K562 treated with DMSO at 1 percent for 48 hours (cell line): ENCODE data around the gene ZNF350. TPM values are rescaled to one million over a fixed set of nuclear protein-coding genes. Genes with fewer than 3 reads are reported as not detected.

Source experiments
- total RNA-seq: library from RNA; unstranded; fragments of 300-600 nt; gene quantifications from 2 replicates; pipeline ENCODE4 v1.2.3, GENCODE V29; 2022; ENCODE audit warnings: low replicate concordance; ENCODE audit errors: extremely low read depth

Gene ZNF350
- total RNA-seq = not detected in 2 replicates

DNA sequence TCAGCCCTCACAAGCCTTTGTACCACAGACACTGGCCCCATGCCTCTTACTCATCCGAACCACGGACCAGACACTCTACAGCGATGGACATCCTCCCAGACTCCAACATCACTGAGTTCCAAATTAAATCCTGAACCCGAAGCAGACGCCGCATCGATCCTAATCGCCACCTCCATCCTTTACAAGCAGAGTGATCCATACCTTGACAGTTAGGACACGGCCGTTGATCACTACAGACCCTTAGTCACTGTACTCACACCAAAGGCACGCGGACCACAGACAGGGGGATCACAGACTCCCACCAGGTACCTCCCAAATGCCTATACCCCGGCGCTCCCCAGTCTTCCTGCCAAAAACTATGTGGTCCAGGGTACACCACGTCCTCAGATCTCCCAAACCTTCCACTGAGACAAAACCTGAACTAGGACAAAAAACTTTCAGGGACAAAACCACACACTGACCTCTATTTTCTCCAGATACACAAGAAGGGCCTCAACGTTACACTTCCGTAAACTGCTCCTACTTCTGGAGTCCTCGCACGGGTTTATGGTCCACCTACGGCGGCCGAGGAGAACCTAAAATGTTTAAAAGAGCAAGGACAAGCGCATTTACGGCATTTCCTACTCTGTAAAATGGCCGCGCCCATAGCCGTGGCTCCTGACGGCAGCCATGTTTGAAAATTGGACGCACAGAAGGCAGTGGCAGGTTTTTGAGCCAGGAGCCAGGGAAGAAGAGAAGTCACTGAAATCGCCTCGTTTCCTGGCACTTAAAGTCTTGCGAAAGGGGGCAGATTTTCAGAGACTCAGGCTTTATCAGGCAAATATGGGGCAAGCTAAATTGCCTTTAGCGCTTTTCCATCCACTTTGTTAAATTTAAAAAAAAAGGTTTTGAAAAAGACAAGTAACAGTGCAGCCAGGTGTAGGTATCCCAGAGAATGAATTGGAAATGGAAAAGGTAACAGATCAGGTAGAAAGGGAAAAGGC is at the start of gene ZNF350:
Gene ZNF350 (minus strand): TSS at position 532 of the 983 bp plus-strand sequence. CDS start 12,480 bp downstream, outside the sequence.

DNA sequence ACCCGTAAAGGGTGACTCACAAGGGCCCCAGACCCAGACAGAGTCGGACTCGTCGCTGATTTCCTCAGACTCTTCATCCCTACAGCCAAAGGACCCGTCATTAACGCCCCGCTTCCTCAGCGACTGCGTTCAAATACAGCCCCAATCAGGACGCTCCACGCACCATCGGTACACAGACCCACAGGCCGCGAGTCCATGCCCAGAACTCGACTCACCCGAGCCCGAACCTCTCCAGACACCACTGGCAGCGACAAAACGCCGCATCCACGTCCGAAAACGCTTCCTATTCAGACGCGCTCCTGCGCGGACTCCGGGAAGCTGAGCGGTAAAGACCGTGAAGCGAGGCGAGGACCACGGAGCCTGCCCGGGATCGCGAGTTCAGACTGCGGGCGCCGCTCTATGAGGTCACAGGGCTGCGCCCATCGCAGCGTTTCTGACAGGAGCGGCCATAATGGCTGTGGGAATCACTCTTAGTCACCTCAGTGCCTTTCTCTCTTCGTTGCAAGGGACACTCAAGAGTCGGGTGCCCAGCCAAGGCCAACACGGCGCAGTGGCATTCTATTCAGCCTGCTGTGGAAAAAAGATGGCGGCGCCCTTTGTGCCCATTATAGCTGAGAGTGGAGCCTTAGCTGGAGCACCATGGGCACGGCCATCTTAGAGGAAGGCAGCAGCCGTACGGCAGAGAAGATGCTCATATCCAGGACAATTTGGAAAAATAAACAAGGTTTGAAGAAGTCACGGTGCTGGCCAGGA is 41.6 kb upstream of the ZNF350 start, which contains the start of gene ZNF614:
Gene ZNF614 (minus strand): TSS at position 353 of the 753 bp plus-strand sequence. CDS start 2,634 bp downstream, outside the sequence.

DNA sequence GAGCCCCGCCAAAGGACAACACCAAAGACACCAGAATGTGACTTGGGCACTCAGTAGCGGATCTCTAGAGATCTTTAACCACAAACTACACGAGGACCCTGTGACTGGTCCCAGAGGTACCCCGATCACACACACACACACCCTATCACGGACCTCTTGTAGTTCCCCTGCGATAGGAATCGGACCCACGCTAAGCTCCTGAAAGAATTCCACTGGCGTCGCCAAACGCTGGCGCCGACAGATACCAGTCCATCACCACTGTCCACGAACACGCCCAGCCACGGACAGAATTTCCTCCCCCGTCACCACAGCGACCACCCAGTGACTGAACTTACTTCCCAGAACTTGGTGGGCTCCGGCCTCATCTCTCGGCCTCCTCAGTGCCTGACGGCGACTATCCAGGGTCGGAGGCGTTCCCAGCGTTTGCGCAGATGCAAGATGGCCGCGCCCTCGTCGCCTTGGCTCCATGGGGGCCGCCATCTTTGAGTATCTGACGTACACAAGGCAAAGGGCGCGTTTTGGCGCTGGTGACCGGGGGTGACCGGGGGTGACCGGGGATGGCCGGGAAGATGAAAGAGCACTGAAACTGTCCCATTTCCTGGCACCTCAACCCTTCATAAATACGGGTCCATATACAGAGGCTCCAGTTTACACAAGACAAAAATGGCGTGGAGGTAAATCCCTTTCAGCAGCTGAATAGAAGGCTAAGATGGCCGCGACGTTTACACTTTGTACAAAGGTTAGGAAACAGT is 21.3 kb upstream of the ZNF350 start, which contains the start of gene ZNF615:
Gene ZNF615 (minus strand): TSS at position 406 of the 752 bp plus-strand sequence. CDS start 4,500 bp downstream, outside the sequence.

DNA sequence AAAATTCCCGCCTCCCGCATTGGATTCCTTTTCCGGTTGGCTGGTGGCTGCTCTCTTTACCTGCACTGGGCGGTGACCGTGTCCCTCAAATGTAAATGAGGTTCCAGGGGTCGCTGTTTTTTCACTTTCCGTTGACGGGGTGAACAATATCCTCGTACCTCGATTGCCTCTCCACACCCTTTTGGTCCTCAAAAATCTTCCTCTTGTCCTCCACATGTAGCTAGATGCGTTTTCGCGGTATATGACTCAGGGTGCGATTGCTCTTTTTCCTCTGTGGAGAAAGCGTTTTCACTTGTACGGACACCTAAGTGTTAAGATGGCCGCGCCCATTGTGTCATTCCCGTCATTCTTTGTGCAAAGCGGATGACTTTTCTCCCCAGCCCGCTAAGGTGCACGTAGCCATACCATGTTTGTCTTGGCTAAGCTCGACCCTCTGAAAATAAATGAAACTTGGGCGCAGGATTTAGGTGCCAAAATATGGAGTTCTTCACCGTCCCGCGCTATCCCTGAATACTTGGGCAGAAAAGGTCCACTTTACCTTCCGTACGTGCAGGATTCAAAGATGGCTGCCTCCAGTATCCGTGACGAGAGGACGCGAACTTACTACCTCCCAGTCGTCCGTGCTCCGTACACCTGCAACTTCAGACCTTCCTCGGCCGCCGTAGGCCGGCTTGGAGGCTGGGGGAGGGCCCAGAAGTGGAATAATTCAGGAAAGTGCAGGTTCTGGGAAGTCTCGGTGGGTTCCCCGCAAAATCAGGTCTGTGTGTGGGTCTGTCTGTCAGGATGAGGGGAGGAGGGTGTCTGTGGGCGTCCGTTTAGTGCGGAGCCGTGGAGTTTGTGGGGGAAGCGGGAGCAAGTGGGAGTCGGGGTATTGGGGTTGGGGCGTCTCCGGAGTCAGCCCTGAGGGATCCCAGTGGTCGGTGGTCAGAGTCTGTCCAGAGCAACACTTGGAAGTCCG is 59.6 kb downstream of the ZNF350 start, which contains the start of gene ZNF613:
Gene ZNF613 (plus strand): TSS at position 689 of the 958 bp plus-strand sequence. CDS start 8,749 bp downstream, outside the sequence.

Other genes starting within 250 kb of the ZNF350 start
- not detected in 2 replicates for gene FPR1, start 235.0 kb downstream of the ZNF350 start, total RNA-seq
- not detected in 2 replicates for gene FPR2, start 225.7 kb downstream of the ZNF350 start, total RNA-seq
- not detected in 2 replicates for gene FPR3, start 191.7 kb downstream of the ZNF350 start, total RNA-seq
- gene ZNF577, start 98.9 kb downstream of the ZNF350 start, total RNA-seq = not detected in 2 replicates
- not detected in 2 replicates for gene ZNF649, start 81.8 kb downstream of the ZNF350 start, total RNA-seq
- not detected in 2 replicates for gene ZNF613, start 59.4 kb downstream of the ZNF350 start, total RNA-seq
- not detected in 2 replicates for gene ZNF615, start 21.4 kb upstream of the ZNF350 start, total RNA-seq
- gene ZNF614, start 41.5 kb upstream of the ZNF350 start, total RNA-seq = not detected in 2 replicates
- not detected in 2 replicates for gene ZNF432, start 62.0 kb upstream of the ZNF350 start, total RNA-seq
- not detected in 2 replicates for gene ZNF841, start 108.9 kb upstream of the ZNF350 start, total RNA-seq
- not detected in 2 replicates for gene ZNF616, start 153.1 kb upstream of the ZNF350 start, total RNA-seq
- gene ZNF836, start 184.8 kb upstream of the ZNF350 start, total RNA-seq = not detected in 2 replicates
- gene PPP2R1A, start 203.2 kb upstream of the ZNF350 start, total RNA-seq = not detected in 2 replicates